A549 (cell line): ENCODE results near the gene TOM1L1. TPM values are rescaled to one million over a fixed set of nuclear protein-coding genes. Genes with fewer than 3 reads are reported as not detected.

Experiments
- ATAC-seq, 2 experiments: fragments of 200-7000 bp in 1 of 2; fragments of >200 bp in 1 of 2; cut with Nextera tagmentation in 1 of 2; cut with Tn5 transposase in 1 of 2; 3 replicates each; pipeline versions ENCODE4 v1.8.0 to v1.9.1; 2018 to 2020; ENCODE audit warnings: mild to moderate bottlenecking in 1 of 2, moderate library complexity in 1 of 2
- CTCF ChIA-PET: fragments of 300-600 bp; sonication (Branson Sonifier 250); formaldehyde crosslinking; extraction: SDS; loops from one replicate; lab custom pipeline; 2021; ENCODE audit warnings: antibody characterized with exemption, inconsistent platforms; lab: Yijun Ruan, JAX
- POLR2A ChIA-PET: fragments of 350-600 bp; formaldehyde crosslinking; extraction: SDS; loops from one replicate; lab custom pipeline; 2021; ENCODE audit warnings: antibody characterized with exemption, inconsistent platforms; lab: Yijun Ruan, JAX
- DNase-seq, 2 experiments: peaks; one replicate each; pipeline versions ENCODE4 v3.0.0 to v3.0.0-alpha.2; 2011 to 2016; ENCODE audit warnings: low read depth in 1 of 2, low spot score in 1 of 2
- FAIRE-seq: peaks from 2 replicates; lab custom pipeline; 2011; peaks lifted over from hg19 to GRCh38; lab: Jason Lieb, UNC
- H3K27ac ChIP-seq, 2 experiments: fragments of >200 bp; sonication (Bioruptor Twin); formaldehyde crosslinking; 3 replicates each; pipeline ENCODE4 v1.5.1; 2016 to 2017
- H3K4me1 ChIP-seq: fragments of >200 bp; sonication (Bioruptor Twin); formaldehyde crosslinking; 3 replicates; pipeline ENCODE4 v1.6.1; 2016
- H3K4me2 ChIP-seq: fragments of >200 bp; sonication (Bioruptor Twin); formaldehyde crosslinking; 3 replicates; pipeline ENCODE4 v1.6.1; 2016
- H3K4me3 ChIP-seq: fragments of >200 bp; sonication (Bioruptor Twin); formaldehyde crosslinking; 3 replicates; pipeline ENCODE4 v1.5.1; 2016
- H3K9me3 ChIP-seq: fragments of >200 bp; sonication (Bioruptor Twin); formaldehyde crosslinking; 3 replicates; pipeline ENCODE4 v1.6.1; 2016
- BCL3 ChIP-seq: fragments of >200 bp; sonication (Bioruptor Twin); formaldehyde crosslinking; IDR thresholded peaks from 3 replicates; pipeline ENCODE4 v1.6.1; 2016
- CBX8 ChIP-seq: fragments of 200-600 bp; sonication (generic); IDR thresholded peaks from 2 replicates; pipeline ENCODE4 v1.6.1; 2016
- E2F6 ChIP-seq: IDR thresholded peaks from 2 replicates; pipeline ENCODE4 v1.6.1; 2012; ENCODE audit warnings: low read depth, borderline replicate concordance
- HEYL ChIP-seq: fragments of 250-450 bp; sonication (Bioruptor Pico); IDR thresholded peaks from 2 replicates; pipeline ENCODE4 v1.8.0; 2021; ENCODE audit warnings: mild to moderate bottlenecking, moderate library complexity
- HOXB5 ChIP-seq: fragments of 250-450 bp; sonication (Bioruptor Pico); IDR thresholded peaks from 2 replicates; pipeline ENCODE4 v1.5.0; 2020; ENCODE audit warnings: mild to moderate bottlenecking, moderate library complexity
- JUN ChIP-seq, 2 experiments: fragments of >200 bp; sonication (Bioruptor Twin); formaldehyde crosslinking; IDR thresholded peaks; 2 replicates in 1 of 2; 3 replicates in 1 of 2; pipeline ENCODE4 v1.6.1; 2016 to 2017
- JUNB ChIP-seq: fragments of >200 bp; sonication (Bioruptor Twin); formaldehyde crosslinking; IDR thresholded peaks from 2 replicates; pipeline ENCODE4 v1.6.1; 2016
- KDM1A ChIP-seq: fragments of 200-600 bp; sonication (generic); IDR thresholded peaks from 2 replicates; pipeline ENCODE4 v1.6.1; 2016; ENCODE audit warnings: low read depth, mild to moderate bottlenecking
- KDM5A ChIP-seq: fragments of 200-600 bp; sonication (generic); IDR thresholded peaks from 2 replicates; pipeline ENCODE4 v1.6.1; 2016; ENCODE audit warnings: antibody characterized with exemption, mild to moderate bottlenecking
- MAFK ChIP-seq: fragments of 450-650 bp; IDR thresholded peaks from 2 replicates; pipeline ENCODE4 v1.6.1; 2014; ENCODE audit not compliant: partially characterized antibody
- MAZ ChIP-seq: fragments of 150-350 bp; IDR thresholded peaks from 2 replicates; pipeline ENCODE4 v1.6.1; 2014; ENCODE audit warnings: antibody characterized with exemption, low read depth, low read length, borderline replicate concordance
- MYC ChIP-seq: IDR thresholded peaks from 2 replicates; pipeline ENCODE4 v1.6.1; 2012; ENCODE audit warnings: mild to moderate bottlenecking, inconsistent platforms, low read length, improper control_type of control experiment, borderline replicate concordance
- NFE2L2 ChIP-seq: fragments of 150-350 bp; conservative IDR thresholded peaks from 2 replicates; pipeline ENCODE4 v1.6.1; 2014; ENCODE audit warnings: low read length
- NPAS2 ChIP-seq: fragments of 250-450 bp; sonication (Bioruptor Pico); IDR thresholded peaks from 2 replicates; pipeline ENCODE4 v1.8.0; 2022; ENCODE audit warnings: mild to moderate bottlenecking, moderate library complexity, borderline replicate concordance
- NR3C1 ChIP-seq: fragments of >200 bp; sonication (Bioruptor Twin); formaldehyde crosslinking; IDR thresholded peaks from 3 replicates; pipeline ENCODE4 v1.6.1; 2017
- PHF8 ChIP-seq: fragments of 200-600 bp; sonication (generic); IDR thresholded peaks from 2 replicates; pipeline ENCODE4 v1.6.1; 2016; ENCODE audit warnings: low read depth, mild to moderate bottlenecking, antibody characterized with exemption, moderate library complexity, borderline replicate concordance
- POLR2A ChIP-seq: IDR thresholded peaks from 2 replicates; pipeline ENCODE4 v1.6.1; 2012; ENCODE audit warnings: mild to moderate bottlenecking, low read length
- POLR2AphosphoS2 ChIP-seq: conservative IDR thresholded peaks from 2 replicates; pipeline ENCODE4 v1.6.1; 2012; ENCODE audit warnings: low read length, improper control_type of control experiment, inconsistent platforms
- RCOR1 ChIP-seq: fragments of 150-350 bp; IDR thresholded peaks from 2 replicates; pipeline ENCODE4 v1.6.1; 2014; ENCODE audit warnings: antibody characterized with exemption, low read length, low read depth
- REST ChIP-seq: fragments of 200-600 bp; sonication (generic); IDR thresholded peaks from 2 replicates; pipeline ENCODE4 v1.6.1; 2016; ENCODE audit warnings: antibody characterized with exemption, mild to moderate bottlenecking, moderate library complexity
- SMC3 ChIP-seq: fragments of >200 bp; sonication (Bioruptor Twin); formaldehyde crosslinking; IDR thresholded peaks from 3 replicates; pipeline ENCODE4 v1.6.1; 2018; ENCODE audit warnings: inconsistent platforms
- SREBF2 ChIP-seq: fragments of 450-650 bp; IDR thresholded peaks from 2 replicates; pipeline ENCODE4 v1.6.1; 2014; ENCODE audit warnings: mild to moderate bottlenecking, moderate library complexity
- WGBS: methylation state at CpG from one replicate; pipeline ENCODE4 v1.1.6; 2017; ENCODE audit errors: missing lambda C conversion rate; 5-methylcytosine and 5-hydroxymethylcytosine counted together
- polyA minus RNA-seq: library from RNA; depleted of rRNA, polyadenylated mRNA; stranded (reverse); fragments of >200 nt; gene quantifications from 2 replicates; pipeline ENCODE4 v1.2.3, GENCODE V29; 2011; rRNA and poly(A)+ RNA removed
- polyA plus RNA-seq, 4 experiments: library from polyadenylated mRNA; depleted of rRNA in 3 of 4; stranded (reverse); fragments of >200 nt; fragmentation: RNase III in 1 of 4; extraction: RNeasy Plus Mini Kit Qiagen cat#74134 plus additional on column Dnase treatment in 1 of 4; gene quantifications; 2 replicates in 3 of 4; 3 replicates in 1 of 4; pipeline ENCODE4 v1.2.3, GENCODE V29; 2011 to 2017
- TF ChIP-seq, protein P1 (sequence below): IDR thresholded peaks from 2 replicates; pipeline ENCODE4 v1.6.1; 2012
- TF ChIP-seq, protein P2 (sequence below): fragments of >200 bp; sonication (Bioruptor Twin); formaldehyde crosslinking; IDR thresholded peaks from 3 replicates; pipeline ENCODE4 v1.5.1; 2016
- TF ChIP-seq, protein P3 (sequence below): fragments of 450-650 bp; IDR thresholded peaks from 2 replicates; pipeline ENCODE4 v1.6.1; 2014; ENCODE audit warnings: antibody characterized with exemption

The TOM1L1 gene, protein sequence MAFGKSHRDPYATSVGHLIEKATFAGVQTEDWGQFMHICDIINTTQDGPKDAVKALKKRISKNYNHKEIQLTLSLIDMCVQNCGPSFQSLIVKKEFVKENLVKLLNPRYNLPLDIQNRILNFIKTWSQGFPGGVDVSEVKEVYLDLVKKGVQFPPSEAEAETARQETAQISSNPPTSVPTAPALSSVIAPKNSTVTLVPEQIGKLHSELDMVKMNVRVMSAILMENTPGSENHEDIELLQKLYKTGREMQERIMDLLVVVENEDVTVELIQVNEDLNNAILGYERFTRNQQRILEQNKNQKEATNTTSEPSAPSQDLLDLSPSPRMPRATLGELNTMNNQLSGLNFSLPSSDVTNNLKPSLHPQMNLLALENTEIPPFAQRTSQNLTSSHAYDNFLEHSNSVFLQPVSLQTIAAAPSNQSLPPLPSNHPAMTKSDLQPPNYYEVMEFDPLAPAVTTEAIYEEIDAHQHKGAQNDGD
- polyA plus RNA-seq (2011; rRNA removed) (111 and 117 TPM in 2 replicates), polyA plus RNA-seq (2017; fragmentation: RNase III; extraction: RNeasy Plus Mini Kit Qiagen cat#74134 plus additional on column Dnase treatment) (53.4 to 58.5 TPM (median 56.2 TPM) in 3 replicates), polyA minus RNA-seq (43.7 and 49.8 TPM in 2 replicates)
- 32.5 and 35.8 TPM in 2 replicates for polyA plus RNA-seq (2012; cell fraction: cytosol; rRNA removed)
- polyA plus RNA-seq (2012; cell fraction: nucleus; rRNA removed), result 14.3 and 17.7 TPM in 2 replicates

DNA sequence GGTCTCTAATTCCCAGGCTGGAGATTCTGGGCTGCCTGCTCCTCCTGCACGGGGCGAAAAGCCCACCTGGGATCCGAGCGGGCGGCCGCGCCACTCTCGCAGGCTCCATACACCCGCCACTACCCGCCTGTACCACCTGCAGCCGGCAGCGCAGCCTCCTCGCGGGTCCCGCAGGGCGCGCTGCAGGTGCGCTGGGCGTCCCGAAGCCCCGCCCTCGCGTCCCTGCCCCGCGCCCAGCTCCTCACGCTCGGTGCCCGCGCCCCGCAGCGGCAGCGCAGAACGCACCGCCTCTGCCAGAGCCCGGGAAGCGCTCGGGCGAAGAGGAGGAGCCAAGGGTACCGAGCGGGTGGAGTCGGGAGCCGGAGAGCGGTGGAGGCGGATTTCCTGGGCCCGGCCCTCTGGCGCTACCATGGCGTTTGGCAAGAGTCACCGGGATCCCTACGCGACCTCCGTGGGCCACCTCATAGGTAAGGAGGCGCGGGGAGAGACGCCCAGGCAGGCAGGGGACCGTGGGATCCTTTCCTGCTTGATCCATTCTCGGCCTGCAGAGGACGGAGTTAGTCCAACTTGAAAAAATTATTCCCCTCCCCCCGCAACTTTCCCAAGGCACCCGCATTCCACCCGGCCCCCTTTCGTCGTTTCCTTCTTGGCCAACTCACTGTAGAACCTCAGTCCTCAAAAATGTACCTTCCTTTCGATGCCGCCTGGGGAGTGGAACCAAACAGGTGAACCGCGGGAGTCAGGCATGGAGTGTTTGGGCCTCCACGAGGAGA, at the start of gene TOM1L1:
Gene TOM1L1 (plus strand): TSS at position 396 of the 773 bp plus-strand sequence. CDS start 14 bp downstream, at position 410.
- Histone ChIP-seq H3K27ac (peak within 1 kb of the TSS; percentile 87 to 91; a peak in 5 of 6 replicates), H3K9me3 (no peaks in the 10 kb centered on the region), H3K4me1 (peaks cover 4% of the 10 kb centered on the region; the same call in 2 of the 3 replicates), H3K4me3 (peak within 1 kb of the TSS; percentile 90), H3K4me2 (no peak within 1 kb of the TSS)
- TF ChIP-seq PHF8, result peak; percentile 90
- TF ChIP-seq E2F6, result peak; percentile 40; the same call in 1 of the 2 replicates
- peak in 1 of 2 experiments; percentile 47; a peak in 1 of 5 replicates for TF ChIP-seq JUN (IDR thresholded peaks at IDR 0.05)
- TF ChIP-seq HOXB5, result no peak
- peak; percentile 52; the same call in 1 of the 2 replicates for TF ChIP-seq MYC
- TF ChIP-seq SMC3, result 0 out of 3 replicates have a peak, but pooled peaks have one; percentile 19
- peak; percentile 51 for TF ChIP-seq POLR2A
- no peak for TF ChIP-seq CBX8
- TF ChIP-seq, protein P1, sequence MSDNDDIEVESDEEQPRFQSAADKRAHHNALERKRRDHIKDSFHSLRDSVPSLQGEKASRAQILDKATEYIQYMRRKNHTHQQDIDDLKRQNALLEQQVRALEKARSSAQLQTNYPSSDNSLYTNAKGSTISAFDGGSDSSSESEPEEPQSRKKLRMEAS, result 0 out of 2 replicates have a peak, but pooled peaks have one; percentile 7
- TF ChIP-seq MAZ, result no peak
- no peak for TF ChIP-seq RCOR1
- no peak for FAIRE-seq
- peak; percentile 95 to 98 for ATAC-seq
- 2% methylated on average over 23 of the region's 67 CpGs for WGBS
- DNase-seq, result peak; percentile 85 to 89
- CTCF ChIA-PET, result interaction anchor here (1.3 to 2.1 kb wide), 4 partner anchors 9 to 27 kb away, joined by 3 to 10 read pairs (median 5); no protein-coding TSS in a partner anchor
- POLR2A ChIA-PET, result interaction anchor here (0.7 kb wide), 1 partner anchor 15 kb away, joined by 3 read pairs; no protein-coding TSS in a partner anchor

DNA sequence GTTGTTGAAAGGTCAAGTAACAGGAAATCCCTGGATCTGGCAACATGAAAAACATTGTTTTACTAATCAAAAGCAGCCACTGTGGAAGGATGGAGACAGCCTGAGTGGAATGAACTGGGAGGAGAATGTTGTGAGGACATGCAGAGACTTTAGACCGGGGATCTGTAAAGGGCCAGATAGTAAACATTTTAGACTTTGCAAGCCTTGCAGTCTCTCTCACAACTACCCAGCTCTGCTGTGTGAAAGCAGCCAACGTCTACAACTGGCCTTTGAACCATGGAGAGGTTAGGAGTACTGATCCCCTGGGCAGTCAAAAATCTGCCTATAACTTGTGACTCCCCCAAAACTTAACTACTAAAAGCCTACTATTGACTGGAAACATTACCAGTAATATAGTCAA, 41.5 kb upstream of the TOM1L1 start:
- H3K27ac ChIP-seq, result no peak overlapping the region
- CTCF ChIA-PET, result no interaction called here
- no peak overlapping the region for H3K4me2 ChIP-seq
- POLR2A ChIA-PET, result no interaction called here
- no peak for FAIRE-seq
- no peak for ATAC-seq
- WGBS, result 18% methylated on average over 2 of the region's 2 CpGs
- H3K9me3 ChIP-seq, result no peaks in the 10 kb centered on the region
- DNase-seq, result no peak
- H3K4me3 ChIP-seq, result no peak overlapping the region
- H3K4me1 ChIP-seq, result no peaks in the 10 kb centered on the region
- TF ChIP-seq, protein P1, result no peak
- TF ChIP-seq HEYL (CRISPR knock-in tag), result no peak
- TF ChIP-seq, protein P2, sequence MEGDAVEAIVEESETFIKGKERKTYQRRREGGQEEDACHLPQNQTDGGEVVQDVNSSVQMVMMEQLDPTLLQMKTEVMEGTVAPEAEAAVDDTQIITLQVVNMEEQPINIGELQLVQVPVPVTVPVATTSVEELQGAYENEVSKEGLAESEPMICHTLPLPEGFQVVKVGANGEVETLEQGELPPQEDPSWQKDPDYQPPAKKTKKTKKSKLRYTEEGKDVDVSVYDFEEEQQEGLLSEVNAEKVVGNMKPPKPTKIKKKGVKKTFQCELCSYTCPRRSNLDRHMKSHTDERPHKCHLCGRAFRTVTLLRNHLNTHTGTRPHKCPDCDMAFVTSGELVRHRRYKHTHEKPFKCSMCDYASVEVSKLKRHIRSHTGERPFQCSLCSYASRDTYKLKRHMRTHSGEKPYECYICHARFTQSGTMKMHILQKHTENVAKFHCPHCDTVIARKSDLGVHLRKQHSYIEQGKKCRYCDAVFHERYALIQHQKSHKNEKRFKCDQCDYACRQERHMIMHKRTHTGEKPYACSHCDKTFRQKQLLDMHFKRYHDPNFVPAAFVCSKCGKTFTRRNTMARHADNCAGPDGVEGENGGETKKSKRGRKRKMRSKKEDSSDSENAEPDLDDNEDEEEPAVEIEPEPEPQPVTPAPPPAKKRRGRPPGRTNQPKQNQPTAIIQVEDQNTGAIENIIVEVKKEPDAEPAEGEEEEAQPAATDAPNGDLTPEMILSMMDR, result no peak
- no peak for TF ChIP-seq NR3C1
- TF ChIP-seq SREBF2, result no peak
- TF ChIP-seq CBX8, result no peak
- TF ChIP-seq REST, result no peak
- TF ChIP-seq KDM1A, result no peak
- TF ChIP-seq JUNB, result no peak
- no peak for TF ChIP-seq BCL3
- no peak for TF ChIP-seq KDM5A
- TF ChIP-seq, protein P3, sequence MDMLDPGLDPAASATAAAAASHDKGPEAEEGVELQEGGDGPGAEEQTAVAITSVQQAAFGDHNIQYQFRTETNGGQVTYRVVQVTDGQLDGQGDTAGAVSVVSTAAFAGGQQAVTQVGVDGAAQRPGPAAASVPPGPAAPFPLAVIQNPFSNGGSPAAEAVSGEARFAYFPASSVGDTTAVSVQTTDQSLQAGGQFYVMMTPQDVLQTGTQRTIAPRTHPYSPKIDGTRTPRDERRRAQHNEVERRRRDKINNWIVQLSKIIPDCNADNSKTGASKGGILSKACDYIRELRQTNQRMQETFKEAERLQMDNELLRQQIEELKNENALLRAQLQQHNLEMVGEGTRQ, result no peak
- no peak for TF ChIP-seq POLR2AphosphoS2
- TF ChIP-seq MAFK, result no peak
- TF ChIP-seq NPAS2 (CRISPR knock-in tag), result no peak
- TF ChIP-seq NFE2L2, result no peak
